Heart left ventricle (tissue), 16 donors: ENCODE measurements around the gene ALKBH6. TPM values are rescaled to one million over a fixed set of nuclear protein-coding genes. Genes with fewer than 3 reads are reported as not detected.

Experiments used
- ATAC-seq, 4 donors: fragments of 200-7000 bp; cut with Tn5 transposase; one replicate each; pipeline ENCODE4 v1.9.1; 2020 to 2022; ENCODE audit warnings: moderate library complexity in 4 of 4, mild to moderate bottlenecking in 3 of 4, moderate number of reproducible peaks in 1 of 4
- DNase-seq, 5 donors: peaks; one replicate each; pipeline ENCODE4 v3.0.0-alpha.2; 2020
- H3K27ac ChIP-seq, 12 donors: fragments of 200-600 bp; sonication (generic) in 4 of 12; one replicate each; pipeline versions ENCODE4 v1.5.0 to v1.8.0; 2016 to 2022; ENCODE audit warnings: mild to moderate bottlenecking in 2 of 12
- H3K27me3 ChIP-seq, 9 donors: fragments of 200-600 bp; sonication (generic) in 2 of 9; one replicate each; pipeline versions ENCODE4 v1.5.1 to v1.8.0; 2016 to 2022; ENCODE audit warnings: mild to moderate bottlenecking in 3 of 9
- H3K36me3 ChIP-seq, 9 donors: fragments of 200-600 bp; sonication (generic) in 2 of 9; one replicate each; pipeline versions ENCODE4 v1.5.0 to v1.8.0; 2018 to 2022; ENCODE audit warnings: mild to moderate bottlenecking in 2 of 9
- H3K4me1 ChIP-seq, 12 donors: fragments of 200-600 bp; sonication (generic) in 4 of 12; one replicate each; pipeline versions ENCODE4 v1.5.0 to v1.8.0; 2016 to 2022; ENCODE audit warnings: mild to moderate bottlenecking in 3 of 12
- H3K4me3 ChIP-seq, 12 donors: fragments of 200-600 bp; sonication (generic) in 4 of 12; one replicate each; pipeline versions ENCODE4 v1.5.0 to v1.8.0; 2017 to 2022; ENCODE audit warnings: mild to moderate bottlenecking in 9 of 12, moderate library complexity in 4 of 12
- H3K9me3 ChIP-seq, 12 donors: fragments of 200-600 bp; sonication (generic) in 4 of 12; one replicate each; pipeline versions ENCODE4 v1.5.0 to v1.8.0; 2016 to 2022; ENCODE audit warnings: mild to moderate bottlenecking in 1 of 12
- CTCF ChIP-seq, 12 donors: fragments of 200-600 bp; sonication (generic) in 4 of 12; IDR thresholded peaks; one replicate each; pipeline versions ENCODE4 v1.5.0 to v1.8.0; 2018 to 2022; ENCODE audit warnings: antibody characterized with exemption in 12 of 12, mild to moderate bottlenecking in 5 of 12
- POLR2A ChIP-seq, 2 donors: fragments of 450-650 bp; IDR thresholded peaks; one replicate each; pipeline ENCODE4 v1.6.1; 2017; ENCODE audit warnings: antibody characterized with exemption in 2 of 2, mild to moderate bottlenecking in 2 of 2, moderate library complexity in 2 of 2
- WGBS, 4 donors: extraction: QIAGEN DNeasy Blood & Tissue Kit in 2 of 4; methylation state at CpG; one replicate each; pipeline versions ENCODE4 v1.1.5 to v1.1.7; 2013 to 2018; 5-methylcytosine and 5-hydroxymethylcytosine counted together
- intact Hi-C, 10 donors: fragments of 100-400 bp; cut with DNase I; formaldehyde crosslinking; loops; one replicate each; pipeline versions ENCODE4 v1.11.1 to v1.14.2; 2022
- polyA plus RNA-seq, 2 donors: library from polyadenylated mRNA; stranded (reverse); fragments of 200-250 nt; gene quantifications; one replicate each; pipeline ENCODE4 v1.2.3, GENCODE V29; 2013
- total RNA-seq, 9 donors: library from RNA; depleted of rRNA in 2 of 9; stranded (reverse); fragments of >200 nt in 2 of 9; fragmentation: NEBNext Ultra II Directional in 3 of 9; extraction: Animal tissue kit (Norgen Biotek cat#: 25700) in 3 of 9; gene quantifications; one replicate each; pipeline versions ENCODE4 v1.1.0 to v1.2.4, GENCODE V29; 2016 to 2023
- donor health status: ischemic (EF 13 %, LVEDD 7.1; RV severe dilation, severe dysfunction).
- donor health status: healthy with polysubstance abuse.
- donor health status: DM: no; HTN: yes; CAD: no.
- donor health status: DM: no; HTN: no; CAD: no.
- donor health status: ischemic (EF 25% LVEDD 6.9; RV normal size, moderate dysfunction).
- donor health status: ischemic (EF 25% LVEDD 5.7; RV mildly dilated, moderate dysfunction).
- donor health status: healthy.
- donor health status: DM: yes; HTN: yes; CAD: no.
- donor health status: ischemic (EF 35%, LVEDD 5.7; RV mildly dilated, moderate dysfunction).
- donor health status: nonischemic (EF 11% LVEDD 7.7; RV severe dilation, severe dysfunction).
- donor health status: DM: yes; HTN: yes; CAD: no.
- donor health status: PGD.
- donor health status: ischemic (EF 29% LVEDD 5.4; RV normal size, mild dysfunction).
- donor health status: nonischemic (EF 23%, LVEDD 6.1; RV moderate dilation, normal function).

Gene ALKBH6
- total and polyA plus RNA-seq, 11 donors: 7.3 to 22.5 (median 13.0) TPM

GRCh38 chr19:36059180-36059910, 45.3 kb upstream of the ALKBH6 start:
- ATAC-seq: no peak
- whole genome bisulfite sequencing, 4 donors: 69 to 86% (median 82%) methylated on average over 6 of the region's 6 CpGs
- H3K36me3 ChIP-seq: peaks cover 0 to 7% (median 0%) of the 10 kb centered on the region in 9 donors
- DNase-seq: no peak
- H3K4me3 ChIP-seq: no peak overlapping the region
- H3K27me3 ChIP-seq: no peaks in the 10 kb centered on the region
- no peaks in the 10 kb centered on the region for H3K9me3 ChIP-seq
- peaks cover 0 to 12% (median 8%) of the 10 kb centered on the region in 12 donors for H3K4me1 ChIP-seq
- no peak overlapping the region for H3K27ac ChIP-seq
- TF ChIP-seq CTCF (IDR thresholded peaks at IDR 0.05) (no peak), POLR2A (IDR thresholded peaks at IDR 0.05) (no peak)
- intact Hi-C loops: loop anchor here in 7 of 10 donors (5.0 to 10.0 kb wide), 6 partner anchors 43 to 315 kb away; partner anchors contain the start of genes OVOL3 (in 3 of the 7), POLR2I (in 3 of the 7), IGFLR1 (in 1 of the 7) and LIN37 (in 1 of the 7)

- Histone ChIP-seq H3K27ac (no peak overlapping the region), H3K36me3 (peaks cover 0 to 7% (median 0%) of the 10 kb centered on the region in 9 donors), H3K4me1 (peaks cover 0 to 12% (median 8%) of the 10 kb centered on the region in 12 donors), H3K27me3 (no peaks in the 10 kb centered on the region), H3K9me3 (no peaks in the 10 kb centered on the region), H3K4me3 (no peak overlapping the region)
- TF ChIP-seq CTCF (IDR thresholded peaks at IDR 0.05) (no peak), POLR2A (IDR thresholded peaks at IDR 0.05) (no peak)
- 88 to 97% (median 93%) methylated on average over 12 of the region's 12 CpGs for WGBS, 4 donors
- DNase-seq: no peak
- no peak for ATAC-seq
- intact Hi-C loops: loop anchor here in 7 of 10 donors (5.0 to 10.0 kb wide), 6 partner anchors 44 to 314 kb away; partner anchors contain the start of genes OVOL3 (in 3 of the 7), POLR2I (in 3 of the 7), IGFLR1 (in 1 of the 7) and LIN37 (in 1 of the 7)
Observed at GRCh38 chr19:36058481-36059179, 44.6 kb upstream of the ALKBH6 start.

DNA sequence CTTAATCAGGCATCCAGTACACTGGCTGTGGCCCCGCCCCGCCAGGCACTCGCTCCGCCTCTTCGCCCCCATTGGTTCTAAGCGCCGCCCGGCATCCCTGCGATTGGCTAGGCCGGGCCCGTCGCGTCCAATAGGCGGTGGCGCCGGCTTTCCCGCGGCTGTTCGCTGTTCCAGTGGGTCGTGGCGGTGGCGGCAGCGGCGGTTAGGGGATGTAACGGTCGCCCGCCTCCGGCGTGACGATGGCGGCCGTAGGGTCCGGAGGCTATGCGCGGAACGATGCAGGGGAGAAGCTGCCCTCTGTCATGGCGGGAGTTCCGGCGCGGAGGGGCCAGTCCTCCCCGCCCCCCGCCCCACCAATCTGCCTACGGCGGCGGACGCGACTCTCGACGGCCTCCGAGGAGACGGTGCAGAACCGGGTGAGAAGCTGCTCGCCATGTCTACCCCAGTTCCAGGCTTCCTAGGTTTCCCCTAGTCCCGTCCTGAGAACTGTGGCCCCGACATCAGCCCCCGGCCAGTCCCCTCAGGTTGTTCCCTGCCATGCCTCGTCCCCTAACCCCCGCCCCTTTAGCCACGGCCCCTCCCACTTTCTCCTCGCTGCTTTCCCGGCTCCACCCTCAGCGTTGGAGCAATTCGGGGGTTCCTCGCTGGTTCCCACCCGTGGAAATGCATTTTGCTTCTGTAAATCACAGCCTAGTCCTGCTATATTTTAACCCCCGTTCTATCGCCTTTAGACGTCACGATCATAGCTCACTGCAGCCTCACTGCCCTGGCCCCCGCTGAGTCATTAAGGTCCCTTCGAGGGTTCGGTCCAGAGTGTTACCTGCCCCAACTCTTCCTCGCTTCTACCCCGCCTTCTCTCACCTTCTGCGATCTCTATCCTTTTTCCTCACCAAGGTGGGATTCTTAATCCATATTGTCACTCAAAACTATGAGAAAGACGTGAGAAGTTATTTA, 41.0 kb upstream of the ALKBH6 start, which contains the start of gene WDR62:
TSS of gene WDR62 (plus strand) at position 165 of the 954 bp plus-strand sequence. CDS start at position 240, 75 bp downstream.
- intact Hi-C loops: loop anchor here (1.0 to 10.0 kb wide), 13 partner anchors 38 to 310 kb away; partner anchors contain the start of genes POLR2I (in 5 of the 10), ALKBH6 (in 3 of the 10), OVOL3 (in 3 of the 10) and SDHAF1 (in 3 of the 10)
- 1 to 3% (median 1%) methylated on average over 33 to 76 of the region's 76 CpGs for WGBS, 4 donors
- H3K4me3 ChIP-seq: peak within 1 kb of the TSS; percentile 16 to 80 (median 68)
- peak within 1 kb of the TSS; percentile 70 to 98 (median 92) for H3K27ac ChIP-seq
- ATAC-seq (peak; percentile 86 to 88 (median 88)), DNase-seq (peak; percentile 93 to 97 (median 94))
- peaks cover 0 to 19% (median 13%) of the 10 kb centered on the region in 12 donors for H3K4me1 ChIP-seq
- no peaks in the 10 kb centered on the region for H3K27me3 ChIP-seq
- H3K36me3 ChIP-seq: peaks cover 0 to 5% (median 0%) of the 10 kb centered on the region in 9 donors
- TF ChIP-seq POLR2A (IDR thresholded peaks at IDR 0.05) (no peak), CTCF (IDR thresholded peaks at IDR 0.05) (peak in 3 of 12 donors; percentile 5 to 11 (median 6))
- H3K9me3 ChIP-seq: no peaks in the 10 kb centered on the region
